MM.1S (cell line): Measurements from ENCODE around the gene APOBEC3A.

Source experiments
- EZH2 ChIP-seq: fragments of 300-600 bp; sonication (generic); optimal IDR thresholded peaks from 2 replicates; pipeline ENCODE3; 2017; ENCODE audit warnings: low read depth, mild to moderate bottlenecking, antibody characterized with exemption, low read length, mixed read lengths
- EZH2phosphoT487 ChIP-seq: fragments of 300-600 bp; sonication (generic); IDR thresholded peaks from 2 replicates; pipeline ENCODE4 v1.6.1; 2018; ENCODE audit warnings: antibody characterized with exemption, low read length
- TF ChIP-seq, protein P1 (sequence below): fragments of 300-600 bp; sonication (generic); IDR thresholded peaks from 2 replicates; pipeline ENCODE4 v1.5.1; 2016; ENCODE audit warnings: antibody characterized with exemption, low read length, mixed read lengths

DNA sequence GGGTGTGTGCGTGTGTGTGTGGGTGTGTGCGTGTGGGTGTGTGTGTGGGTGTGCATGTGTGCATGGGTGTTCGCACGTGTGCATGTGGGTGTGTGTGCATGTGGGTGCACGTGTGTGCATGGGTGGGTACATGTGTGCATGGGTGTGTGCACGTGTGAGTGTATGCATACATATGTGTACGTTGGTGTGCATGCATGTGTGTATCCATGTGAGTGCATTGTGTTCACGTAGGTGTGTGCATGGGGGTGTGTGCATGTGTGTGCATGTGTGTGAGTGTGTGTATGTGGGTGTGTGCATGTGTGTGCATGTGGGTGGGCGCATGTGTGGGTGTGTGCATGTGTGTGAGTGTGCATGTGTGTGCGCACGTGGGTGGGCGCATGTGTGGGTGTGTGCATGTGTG is 19.9 kb upstream of the APOBEC3A start:
- TF ChIP-seq EZH2 (no peak), EZH2phosphoT487 (no peak)
- TF ChIP-seq, protein P1, sequence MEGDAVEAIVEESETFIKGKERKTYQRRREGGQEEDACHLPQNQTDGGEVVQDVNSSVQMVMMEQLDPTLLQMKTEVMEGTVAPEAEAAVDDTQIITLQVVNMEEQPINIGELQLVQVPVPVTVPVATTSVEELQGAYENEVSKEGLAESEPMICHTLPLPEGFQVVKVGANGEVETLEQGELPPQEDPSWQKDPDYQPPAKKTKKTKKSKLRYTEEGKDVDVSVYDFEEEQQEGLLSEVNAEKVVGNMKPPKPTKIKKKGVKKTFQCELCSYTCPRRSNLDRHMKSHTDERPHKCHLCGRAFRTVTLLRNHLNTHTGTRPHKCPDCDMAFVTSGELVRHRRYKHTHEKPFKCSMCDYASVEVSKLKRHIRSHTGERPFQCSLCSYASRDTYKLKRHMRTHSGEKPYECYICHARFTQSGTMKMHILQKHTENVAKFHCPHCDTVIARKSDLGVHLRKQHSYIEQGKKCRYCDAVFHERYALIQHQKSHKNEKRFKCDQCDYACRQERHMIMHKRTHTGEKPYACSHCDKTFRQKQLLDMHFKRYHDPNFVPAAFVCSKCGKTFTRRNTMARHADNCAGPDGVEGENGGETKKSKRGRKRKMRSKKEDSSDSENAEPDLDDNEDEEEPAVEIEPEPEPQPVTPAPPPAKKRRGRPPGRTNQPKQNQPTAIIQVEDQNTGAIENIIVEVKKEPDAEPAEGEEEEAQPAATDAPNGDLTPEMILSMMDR: no peak
